ENCODE data around the gene CCL20.

CCL20 gene

DNA sequence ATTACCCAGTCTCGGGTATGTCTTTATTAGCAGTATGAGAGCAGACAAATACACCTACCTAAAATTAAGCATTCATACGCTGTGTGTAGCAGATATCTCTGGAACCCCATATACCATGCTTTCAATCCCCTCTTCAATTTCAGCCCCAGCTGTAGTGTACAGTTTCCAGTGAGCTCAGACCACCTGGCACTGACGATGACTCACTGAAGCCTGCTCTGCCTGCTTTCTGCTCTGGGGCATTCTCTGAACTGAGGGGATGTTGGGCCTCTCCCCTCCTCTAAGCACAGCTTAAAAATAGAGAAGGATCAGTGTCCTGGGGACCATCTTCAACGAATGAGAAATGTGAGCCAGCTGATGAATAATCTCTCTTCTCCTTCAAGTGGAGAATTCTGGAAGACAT, 8.7 kb upstream of the CCL20 start:
- no peak for DNase-seq

GRCh38 chr2:227805578-227805977, 8.1 kb upstream of the CCL20 start:
- no peak for DNase-seq

GRCh38 chr2:227808936-227809335, 4.7 kb upstream of the CCL20 start:
- no peak for DNase-seq

GRCh38 chr2:227812001-227812400, 1.6 kb upstream of the CCL20 start:
- no peak for DNase-seq

DNA sequence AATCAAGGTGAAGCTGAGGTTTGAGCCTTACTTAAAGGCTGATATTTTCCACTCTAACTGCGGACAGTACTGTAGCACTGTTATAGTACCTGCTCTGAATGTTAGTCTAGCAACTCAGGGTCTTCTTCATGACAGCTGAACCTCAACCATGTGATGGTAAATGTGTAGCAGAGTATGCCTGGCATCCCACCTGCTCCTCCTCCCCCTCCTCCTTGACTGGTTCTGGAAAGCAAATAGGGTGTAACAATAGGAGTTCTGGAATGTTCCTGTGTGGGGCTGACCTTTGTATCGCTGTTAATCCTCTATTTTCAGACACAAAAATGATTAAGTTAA, 447 bp upstream of the CCL20 start:
- no peak for DNase-seq

GRCh38 chr2:227815066-227815465, 1.4 kb downstream of the CCL20 start:
- no peak for DNase-seq

DNA sequence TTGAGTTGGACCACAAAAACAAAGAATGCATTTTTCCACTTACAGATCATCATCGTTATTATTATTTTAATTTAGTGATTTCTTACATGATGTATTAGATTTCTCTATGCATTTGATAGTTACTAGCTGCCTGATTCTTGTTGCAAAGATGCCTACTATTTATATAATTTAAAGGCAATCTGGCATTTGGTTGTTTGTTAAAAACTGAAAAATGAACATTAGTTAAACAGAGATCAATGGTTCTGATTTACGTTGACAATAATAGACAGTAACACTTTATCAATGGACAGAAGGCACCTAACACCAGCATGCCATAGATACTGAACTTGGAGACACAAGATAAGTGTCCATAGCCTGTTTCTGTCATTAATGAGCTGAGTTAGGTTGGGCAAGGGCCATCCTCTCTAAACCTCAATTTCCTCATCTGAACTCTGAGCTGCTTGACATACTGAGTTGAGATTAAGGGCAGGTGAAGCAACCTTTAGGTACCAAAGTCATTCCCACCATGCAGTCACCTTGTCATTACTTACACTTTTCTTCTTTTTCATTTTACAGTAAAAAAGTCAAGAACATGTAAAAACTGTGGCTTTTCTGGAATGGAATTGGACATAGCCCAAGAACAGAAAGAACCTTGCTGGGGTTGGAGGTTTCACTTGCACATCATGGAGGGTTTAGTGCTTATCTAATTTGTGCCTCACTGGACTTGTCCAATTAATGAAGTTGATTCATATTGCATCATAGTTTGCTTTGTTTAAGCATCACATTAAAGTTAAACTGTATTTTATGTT, 3.1 kb downstream of the CCL20 start:
- no peak for DNase-seq

- no peak for DNase-seq
Observed at GRCh38 chr2:227817336-227817735, 3.7 kb downstream of the CCL20 start.

DNA sequence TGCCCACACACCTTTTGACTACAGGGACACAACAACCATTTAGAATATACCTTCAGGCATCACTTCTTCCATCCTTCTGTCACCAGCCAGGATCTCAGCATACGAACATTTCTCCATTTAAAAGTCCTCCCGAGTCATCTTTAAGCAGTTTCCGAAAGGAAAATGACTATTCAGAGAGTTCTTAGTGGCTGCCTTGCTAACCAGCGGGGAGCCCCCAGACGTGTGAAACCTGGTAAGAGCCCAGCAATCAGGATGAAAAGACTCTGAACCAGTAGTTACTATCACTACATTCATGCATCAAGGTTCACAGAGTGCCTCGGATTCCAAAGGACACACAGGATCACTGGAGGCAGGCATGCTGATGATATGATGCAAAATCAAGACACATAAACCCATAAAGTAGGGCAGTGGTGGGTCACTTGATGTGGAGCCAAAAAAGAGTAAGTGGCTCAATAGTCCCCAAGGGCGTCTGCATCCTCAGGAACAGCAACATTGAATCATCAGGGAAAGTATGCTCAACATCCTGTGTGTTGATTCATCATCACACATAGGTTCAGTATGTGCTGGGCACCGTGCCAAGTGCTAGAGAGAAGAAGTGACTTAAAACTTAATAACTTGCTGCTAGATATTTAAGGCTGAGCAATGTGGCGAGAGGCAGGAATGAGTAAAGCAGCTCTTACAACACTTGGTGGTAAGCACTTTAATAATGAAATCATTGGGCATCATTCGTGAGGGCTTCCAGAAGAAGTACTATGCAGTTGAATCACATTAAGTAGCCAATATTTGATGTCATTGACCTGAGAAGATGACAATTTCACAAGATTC, 4.4 kb downstream of the CCL20 start:
- no peak for DNase-seq

GRCh38 chr2:227818675-227819397, 5.2 kb downstream of the CCL20 start:
- DNase-seq = no peak

GRCh38 chr2:227819398-227819697, 5.7 kb downstream of the CCL20 start:
- no peak for DNase-seq

- no peak for DNase-seq
Observed at GRCh38 chr2:227821043-227821942, 7.7 kb downstream of the CCL20 start.

GRCh38 chr2:227822416-227823003, 8.9 kb downstream of the CCL20 start:
- DNase-seq = no peak

DNA sequence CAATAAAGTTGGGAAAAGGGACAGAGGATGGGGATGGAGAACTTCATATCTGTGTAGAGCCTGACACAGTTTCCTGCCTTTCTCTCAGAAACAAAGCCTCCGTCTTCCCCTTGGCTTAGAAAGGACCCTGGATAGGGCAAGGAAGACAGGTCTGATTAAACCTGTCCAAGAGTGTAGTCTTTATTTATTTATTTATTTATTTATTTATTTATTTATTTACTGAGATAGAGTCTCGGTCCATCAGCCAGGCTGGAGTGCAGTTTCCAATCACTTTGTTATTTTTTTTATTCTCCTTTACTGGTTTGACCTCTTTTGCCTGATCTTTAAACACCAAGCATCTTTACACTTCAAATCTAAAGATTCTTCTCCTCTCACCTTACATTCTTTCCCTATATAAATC, 10.3 kb downstream of the CCL20 start:
- DNase-seq = no peak

- no peak for DNase-seq
Observed at GRCh38 chr2:227824711-227825110, 11.1 kb downstream of the CCL20 start.

- no peak for DNase-seq
Observed at GRCh38 chr2:227826019-227826521, 12.4 kb downstream of the CCL20 start.

DNA sequence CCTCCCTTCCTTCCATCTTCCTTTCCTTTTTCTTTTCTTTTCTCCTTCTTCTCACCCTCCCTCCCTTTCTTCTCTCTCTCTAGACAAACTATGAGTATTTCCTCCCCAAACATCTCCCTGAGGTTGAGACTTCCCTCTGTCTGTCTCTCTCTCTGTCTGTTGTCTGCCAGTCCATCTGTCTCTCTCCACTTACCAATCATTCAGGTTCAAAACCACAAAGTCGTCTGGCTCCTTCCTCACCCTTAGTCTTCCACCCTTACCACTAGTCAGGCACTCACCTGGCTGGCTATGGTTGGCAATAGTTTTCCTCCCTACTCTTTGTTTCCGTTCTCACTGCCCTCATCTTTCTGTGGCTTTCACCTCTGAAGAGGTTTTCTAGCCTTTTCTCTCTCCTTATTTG, 12.9 kb downstream of the CCL20 start:
- no peak for DNase-seq

DNA sequence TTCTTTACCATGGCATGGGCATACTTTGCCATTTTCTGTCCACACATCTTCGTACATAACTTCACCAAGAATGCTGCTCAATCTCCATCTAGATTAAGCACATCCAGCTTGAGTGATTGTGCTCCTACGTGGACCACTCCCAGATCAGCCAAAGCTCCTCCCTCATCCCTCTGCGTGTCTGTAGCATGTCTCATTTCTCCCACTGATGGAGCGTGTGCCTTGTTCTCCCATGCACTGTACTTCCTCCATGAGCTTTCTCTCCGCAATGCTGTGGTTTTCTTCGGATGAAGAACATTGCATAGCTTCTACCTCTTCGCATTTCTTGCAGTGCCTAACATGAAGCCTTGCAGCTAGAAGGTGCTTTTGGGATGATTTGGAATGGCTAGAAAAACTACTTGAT, 13.5 kb downstream of the CCL20 start:
- no peak for DNase-seq

- no peak for DNase-seq
Observed at GRCh38 chr2:227828477-227828912, 14.9 kb downstream of the CCL20 start.

DNA sequence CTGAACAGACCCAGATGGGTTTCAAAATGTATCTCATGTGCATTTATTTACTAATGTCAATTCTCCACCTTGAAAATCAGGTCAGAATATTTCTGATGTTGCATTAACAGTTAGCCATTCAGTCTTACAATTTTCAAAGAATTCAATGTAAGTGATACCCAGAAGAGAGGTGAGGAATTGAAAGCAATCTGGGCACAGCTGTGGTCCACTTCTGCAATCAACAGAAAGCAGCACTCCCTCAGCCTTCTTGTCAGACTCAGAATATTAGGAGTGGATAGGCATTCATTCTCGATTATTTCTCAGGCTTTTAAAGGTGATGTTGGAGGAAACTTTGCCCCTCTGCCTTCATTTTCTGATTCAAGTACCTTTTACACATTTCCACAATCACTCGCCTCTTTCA, 15.7 kb downstream of the CCL20 start:
- DNase-seq = no peak

DNA sequence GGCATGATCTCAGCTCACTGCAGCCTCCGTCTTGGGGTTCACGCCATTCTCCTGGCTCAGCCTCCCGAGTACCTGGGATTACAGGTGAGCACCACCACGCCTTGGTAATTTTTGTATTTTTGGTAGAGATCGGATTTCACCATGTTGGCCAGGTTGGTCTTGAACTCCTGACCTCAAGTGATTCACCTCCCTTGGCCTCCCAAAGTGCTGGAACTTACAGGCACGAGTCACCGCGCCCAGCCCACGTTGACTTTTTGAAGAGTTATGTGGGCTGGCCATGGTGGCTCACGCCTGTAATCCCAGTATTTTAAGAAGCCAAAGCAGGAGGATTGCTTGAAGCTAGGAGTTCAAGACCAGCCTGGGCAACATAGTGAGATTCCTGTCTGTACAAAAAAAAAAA, 20.8 kb downstream of the CCL20 start:
- no peak for DNase-seq

DNA sequence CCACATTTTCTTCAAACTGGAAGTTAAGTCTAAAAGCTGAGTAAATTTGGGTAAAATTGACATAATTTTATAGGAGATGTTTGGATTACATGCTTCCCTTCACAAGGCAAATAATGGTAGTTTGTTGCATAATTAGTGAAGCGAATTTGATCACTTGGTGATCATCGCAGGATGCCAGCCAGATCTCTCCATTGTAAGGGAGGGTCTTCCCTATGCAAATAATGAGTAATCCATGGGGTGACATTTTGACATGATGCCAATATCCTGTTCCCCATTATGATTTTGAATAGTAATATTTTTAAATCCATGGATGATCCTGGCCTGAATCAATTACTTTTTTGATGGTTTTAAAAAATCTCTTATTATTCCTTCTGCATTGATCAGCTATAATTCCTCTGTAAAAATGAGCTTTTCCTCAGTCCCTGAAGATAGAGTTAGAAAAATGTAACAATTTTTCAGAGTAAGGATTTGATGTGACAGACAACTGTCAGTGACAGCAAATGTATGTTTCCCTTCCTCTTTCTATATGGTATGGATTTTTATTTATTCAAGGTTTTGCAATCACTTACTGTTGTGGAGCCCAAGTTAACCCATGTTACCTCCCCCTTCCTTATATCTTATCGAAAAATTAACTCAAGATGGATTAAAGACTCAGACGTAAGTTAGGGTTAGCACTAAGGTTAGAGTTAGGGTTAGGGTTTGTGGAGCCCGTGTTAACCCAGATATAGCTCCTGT, 21.4 kb downstream of the CCL20 start:
- no peak for DNase-seq
